Astrocyte of the cerebellum (primary cell): ENCODE results near the gene ITPR3.

Experiments
- DNase-seq: peaks from one replicate; pipeline ENCODE4 v3.0.0-alpha.2; 2011; ENCODE audit warnings: low read depth
- H3K4me3 ChIP-seq: 2 replicates; pipeline ENCODE4 v1.5.1; 2011; ENCODE audit warnings: mild to moderate bottlenecking, low read depth, low read length, moderate library complexity
- in situ Hi-C: cut with HindIII; loops from 2 replicates; pipeline ENCODE4 v1.10.0; 2017; ENCODE audit warnings: low sequenced_read_pairs
- TF ChIP-seq, protein P1 (sequence below): IDR thresholded peaks from 2 replicates; pipeline ENCODE4 v1.5.1; 2012; ENCODE audit warnings: low read length, low read depth, moderate library complexity, mild to moderate bottlenecking; ENCODE audit errors: missing control alignments

The ITPR3 gene

DNA sequence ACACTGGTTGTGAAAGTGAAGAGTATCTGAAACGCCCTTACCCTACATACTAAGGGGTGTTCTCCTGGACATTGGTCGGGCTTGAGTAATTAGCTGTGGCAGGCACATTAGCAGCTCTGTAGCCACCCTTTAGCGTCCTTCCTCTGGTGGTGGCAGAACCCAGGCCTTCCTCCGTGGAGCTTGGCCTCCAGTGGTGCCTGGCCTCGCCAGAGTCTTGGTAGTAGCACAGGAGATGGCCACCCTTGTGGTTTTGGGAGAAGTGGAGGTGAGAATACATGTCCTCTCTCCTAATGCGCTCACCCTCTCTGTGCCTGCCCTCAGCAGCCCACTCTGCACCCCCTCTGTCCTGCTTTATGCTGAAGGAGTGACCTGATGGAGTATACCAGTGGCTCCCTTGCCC lies 107.9 kb downstream of the ITPR3 start:
- no peak overlapping the region for H3K4me3 ChIP-seq
- no peak for DNase-seq
- TF ChIP-seq, protein P1, sequence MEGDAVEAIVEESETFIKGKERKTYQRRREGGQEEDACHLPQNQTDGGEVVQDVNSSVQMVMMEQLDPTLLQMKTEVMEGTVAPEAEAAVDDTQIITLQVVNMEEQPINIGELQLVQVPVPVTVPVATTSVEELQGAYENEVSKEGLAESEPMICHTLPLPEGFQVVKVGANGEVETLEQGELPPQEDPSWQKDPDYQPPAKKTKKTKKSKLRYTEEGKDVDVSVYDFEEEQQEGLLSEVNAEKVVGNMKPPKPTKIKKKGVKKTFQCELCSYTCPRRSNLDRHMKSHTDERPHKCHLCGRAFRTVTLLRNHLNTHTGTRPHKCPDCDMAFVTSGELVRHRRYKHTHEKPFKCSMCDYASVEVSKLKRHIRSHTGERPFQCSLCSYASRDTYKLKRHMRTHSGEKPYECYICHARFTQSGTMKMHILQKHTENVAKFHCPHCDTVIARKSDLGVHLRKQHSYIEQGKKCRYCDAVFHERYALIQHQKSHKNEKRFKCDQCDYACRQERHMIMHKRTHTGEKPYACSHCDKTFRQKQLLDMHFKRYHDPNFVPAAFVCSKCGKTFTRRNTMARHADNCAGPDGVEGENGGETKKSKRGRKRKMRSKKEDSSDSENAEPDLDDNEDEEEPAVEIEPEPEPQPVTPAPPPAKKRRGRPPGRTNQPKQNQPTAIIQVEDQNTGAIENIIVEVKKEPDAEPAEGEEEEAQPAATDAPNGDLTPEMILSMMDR: no peak
- in situ Hi-C loops: no loop called here

DNA sequence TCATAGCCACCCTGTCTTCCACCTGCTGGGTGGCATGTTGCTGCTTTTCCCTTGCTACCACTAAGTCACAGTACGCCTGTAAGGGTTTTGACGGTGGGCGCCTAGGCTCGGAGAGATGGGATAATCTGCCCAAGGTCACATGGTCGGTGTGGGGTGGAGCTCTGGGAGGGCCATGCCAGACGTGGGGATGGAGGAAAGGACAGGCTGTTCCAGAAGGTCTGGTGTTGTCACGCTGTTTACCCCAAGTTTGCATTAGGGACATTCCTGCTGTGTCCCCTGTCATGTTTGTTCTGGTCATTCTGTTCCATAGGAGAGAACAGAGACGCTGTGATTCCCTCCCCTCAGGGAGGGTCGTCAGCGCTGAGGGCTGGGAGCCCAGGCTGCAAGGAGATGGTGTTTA lies 109.5 kb downstream of the ITPR3 start:
- in situ Hi-C loops: no loop called here
- no peak overlapping the region for H3K4me3 ChIP-seq
- DNase-seq: no peak
- TF ChIP-seq, protein P1: no peak

DNA sequence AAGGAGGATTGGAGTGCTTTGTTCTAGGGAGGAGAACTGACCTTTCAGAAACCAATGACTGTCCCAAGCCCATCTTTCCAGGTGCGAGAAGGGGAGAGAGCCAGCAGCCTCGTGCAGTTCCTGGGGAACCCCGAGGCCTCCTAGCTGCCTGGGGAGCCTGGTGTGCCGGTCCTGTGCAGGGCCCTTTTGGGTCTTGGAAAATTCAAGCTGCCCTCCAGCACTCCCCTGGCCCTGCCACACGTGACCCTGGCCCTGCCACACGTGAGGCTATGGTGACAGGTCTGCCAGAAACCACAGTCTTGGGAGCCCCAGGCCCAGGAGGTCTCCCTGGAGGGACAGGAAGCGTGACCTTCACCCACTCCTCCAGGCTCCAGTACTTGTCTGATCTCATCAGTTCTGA lies 109.9 kb downstream of the ITPR3 start:
- in situ Hi-C loops: no loop called here
- no peak overlapping the region for H3K4me3 ChIP-seq
- no peak for DNase-seq
- TF ChIP-seq, protein P1: no peak

DNA sequence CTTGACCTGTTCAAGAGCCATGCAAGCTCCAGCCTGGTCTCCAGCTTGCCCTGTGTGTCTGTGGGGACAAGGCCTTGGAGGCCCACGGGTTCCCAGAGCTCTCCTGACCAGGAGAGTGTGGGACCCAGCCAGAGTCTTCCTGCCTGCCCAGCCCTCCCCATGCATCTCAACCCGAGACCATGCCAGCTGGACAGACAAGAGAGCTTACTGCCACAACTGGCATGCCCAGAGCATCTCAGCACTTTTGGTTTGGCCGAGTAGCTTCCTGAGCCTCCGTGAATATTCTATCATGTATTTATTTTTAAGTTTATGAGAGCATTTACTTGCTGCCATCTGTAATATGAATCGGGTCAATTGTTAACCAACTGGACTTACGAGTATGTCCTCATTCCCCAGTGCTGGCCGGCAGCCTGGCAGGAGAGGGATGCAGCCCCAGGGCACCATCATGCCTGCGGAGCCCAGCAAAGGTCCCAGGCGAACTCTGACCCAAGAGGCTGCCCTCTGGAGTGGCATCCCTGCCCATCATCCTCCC lies 110.7 kb downstream of the ITPR3 start:
- in situ Hi-C loops: no loop called here
- no peak overlapping the region for H3K4me3 ChIP-seq
- no peak for DNase-seq
- TF ChIP-seq, protein P1: no peak

DNA sequence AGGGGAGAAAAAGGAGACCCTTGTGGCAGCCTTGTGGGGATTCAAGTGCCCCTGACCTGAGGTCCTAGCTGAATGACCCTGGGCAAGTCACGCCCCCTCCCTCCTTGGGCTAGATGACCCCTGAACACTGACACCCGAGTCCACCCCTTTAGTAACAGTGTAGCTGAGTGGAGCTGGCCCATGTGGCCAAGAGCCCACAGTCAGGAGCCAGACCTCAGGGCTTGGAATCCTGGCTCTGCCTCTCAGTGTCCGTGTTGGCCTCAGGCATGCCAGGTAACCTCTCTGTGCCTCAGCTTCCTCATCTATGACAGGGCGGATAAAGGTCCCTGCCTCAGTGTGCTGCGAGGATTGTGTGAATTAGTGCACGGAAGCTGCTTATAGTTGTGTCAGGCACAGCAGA lies 111.3 kb downstream of the ITPR3 start:
- TF ChIP-seq, protein P1: no peak
- DNase-seq: no peak
- H3K4me3 ChIP-seq: no peak overlapping the region
- in situ Hi-C loops: no loop called here

DNA sequence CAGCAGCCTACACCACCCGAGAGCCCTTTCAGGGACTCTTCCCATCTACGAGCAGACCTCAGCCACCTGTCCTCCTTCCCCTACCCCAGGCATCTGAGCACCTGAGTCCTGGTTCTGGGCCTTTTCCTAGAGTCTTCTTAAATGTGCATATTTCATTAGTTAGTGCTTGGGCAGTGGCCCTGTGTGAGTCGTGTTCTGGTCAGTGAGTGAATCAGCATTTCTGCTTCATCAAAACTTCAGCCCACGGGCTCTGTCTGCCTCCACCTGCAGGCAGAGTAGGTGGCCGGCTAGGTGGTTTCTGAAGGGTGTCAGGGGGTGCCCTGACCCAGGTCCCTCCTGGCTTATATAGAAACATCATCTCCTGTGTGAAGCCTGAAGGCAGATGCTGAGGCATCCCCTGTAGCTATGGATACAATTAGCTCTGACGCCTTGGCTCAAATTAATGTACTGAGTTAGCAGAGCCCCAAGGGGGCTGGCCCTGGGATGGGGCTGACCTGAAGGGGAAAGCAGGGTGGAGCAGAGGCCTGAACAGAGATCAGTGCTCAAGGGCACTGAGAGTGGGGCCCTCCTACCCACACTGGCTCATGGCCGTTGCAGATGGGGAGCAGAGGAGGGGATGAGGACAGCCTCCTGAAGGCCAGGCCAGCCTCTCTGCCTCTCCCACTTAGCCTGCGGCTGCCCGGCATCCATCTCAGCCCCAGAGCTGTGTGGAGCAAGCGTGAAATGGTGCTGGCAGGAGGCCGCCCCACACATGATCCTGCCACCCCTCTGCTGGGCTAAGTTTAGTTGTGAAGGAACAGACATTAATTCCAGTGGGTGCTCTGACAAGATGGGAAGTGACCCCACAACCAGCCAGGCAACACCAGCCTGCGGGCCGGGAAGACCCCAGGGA lies 111.9 kb downstream of the ITPR3 start:
- H3K4me3 ChIP-seq: no peak overlapping the region
- in situ Hi-C loops: no loop called here
- no peak for DNase-seq
- TF ChIP-seq, protein P1: no peak

DNA sequence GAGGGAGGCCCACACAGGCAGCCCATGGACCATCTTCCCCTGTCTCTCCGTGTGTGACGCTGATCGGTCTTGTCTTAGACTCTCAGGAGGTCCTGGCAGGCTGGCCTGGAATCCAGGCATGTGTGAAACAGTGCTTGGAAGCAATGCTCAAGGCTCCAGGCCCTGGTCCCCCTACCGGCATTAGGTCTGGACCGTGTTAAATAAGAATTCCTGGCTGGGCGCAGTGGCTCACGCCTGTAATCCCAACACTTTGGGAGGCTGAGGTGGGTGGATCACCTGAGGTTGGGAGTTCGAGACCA lies 112.5 kb downstream of the ITPR3 start:
- in situ Hi-C loops: no loop called here
- H3K4me3 ChIP-seq: no peak overlapping the region
- TF ChIP-seq, protein P1: no peak
- no peak for DNase-seq
